Neural cell (in vitro differentiated cells): ENCODE measurements around the gene NEURL2. TPM values are rescaled to one million over a fixed set of nuclear protein-coding genes. Genes with fewer than 3 reads are reported as not detected.

Source experiments
- H2AFZ ChIP-seq: fragments of 200-600, 300-800 bp; sonication (generic), shearing (Covaris generic); 2 replicates; pipeline ENCODE4 v1.6.0; 2014; ENCODE audit warnings: low read depth, mild to moderate bottlenecking, antibody characterized with exemption, low read length, moderate library complexity
- H3F3A ChIP-seq: fragments of 200-600 bp; shearing (Covaris generic); 2 replicates; pipeline ENCODE4 v1.6.1; 2016; ENCODE audit warnings: mild to moderate bottlenecking, moderate library complexity, mixed read lengths, antibody characterized with exemption, low read length; ENCODE audit not compliant: insufficient read depth, poor library complexity, severe bottlenecking
- H3K27ac ChIP-seq: fragments of 200-600, 300-800 bp; sonication (generic), shearing (Covaris generic); 2 replicates; pipeline ENCODE4 v1.5.1; 2014; ENCODE audit warnings: mild to moderate bottlenecking, low read length, moderate library complexity
- H3K27me3 ChIP-seq: fragments of 300-800, 200-600 bp; sonication (generic), shearing (Covaris generic); 2 replicates; pipeline ENCODE4 v1.6.0; 2014; ENCODE audit warnings: mild to moderate bottlenecking, low read depth, low read length, moderate library complexity; ENCODE audit not compliant: insufficient read depth
- H3K36me3 ChIP-seq: fragments of 300-800, 200-600 bp; sonication (generic), shearing (Covaris generic); 2 replicates; pipeline ENCODE4 v1.5.1; 2014; ENCODE audit warnings: mild to moderate bottlenecking, antibody characterized with exemption, low read length, moderate library complexity; ENCODE audit not compliant: insufficient read depth
- H3K4me2 ChIP-seq: fragments of 300-800, 200-600 bp; sonication (generic), shearing (Covaris generic); 2 replicates; pipeline ENCODE4 v1.6.0; 2014; ENCODE audit warnings: mild to moderate bottlenecking, low read length
- H3K4me3 ChIP-seq: fragments of 300-800, 200-600 bp; sonication (generic), shearing (Covaris generic); 2 replicates; pipeline ENCODE4 v1.5.1; 2014; ENCODE audit warnings: mild to moderate bottlenecking, low read length, moderate library complexity
- H3K79me2 ChIP-seq: fragments of 200-600 bp; shearing (Covaris generic); replicated peaks from 2 replicates; pipeline ENCODE4 v1.6.0; 2014; ENCODE audit warnings: mild to moderate bottlenecking, low read length, moderate library complexity; ENCODE audit not compliant: insufficient read depth
- H3K9ac ChIP-seq: fragments of 300-800, 200-600 bp; sonication (generic), shearing (Covaris generic); 2 replicates; pipeline ENCODE4 v1.6.1; 2016; ENCODE audit warnings: mild to moderate bottlenecking, low read length, mixed read lengths
- H3K9me2 ChIP-seq: fragments of 200-600 bp; shearing (Covaris generic); 2 replicates; pipeline ENCODE4 v1.6.1; 2016; ENCODE audit warnings: mild to moderate bottlenecking, low read length, mixed read lengths; ENCODE audit not compliant: insufficient read depth
- H3K9me3 ChIP-seq: fragments of 200-600, 300-800 bp; sonication (generic), shearing (Covaris generic); 2 replicates; pipeline ENCODE4 v1.6.1; 2016; ENCODE audit warnings: mild to moderate bottlenecking, mixed run types, low read length, moderate library complexity, mixed read lengths
- H4K20me1 ChIP-seq: fragments of 200-600 bp; shearing (Covaris generic); 2 replicates; pipeline ENCODE4 v1.6.1; 2016; ENCODE audit warnings: mild to moderate bottlenecking, mixed run types; ENCODE audit not compliant: insufficient read depth
- EP300 ChIP-seq: fragments of 450-650 bp; conservative IDR thresholded peaks from 2 replicates; pipeline ENCODE4 v1.6.1; 2014; ENCODE audit warnings: antibody characterized with exemption, mild to moderate bottlenecking, moderate library complexity; ENCODE audit not compliant: poor library complexity, severe bottlenecking
- EZH2 ChIP-seq: fragments of 200-600, 300-800 bp; shearing (Covaris generic), sonication (generic); IDR thresholded peaks from 2 replicates; pipeline ENCODE4 v1.6.1; 2014; ENCODE audit warnings: antibody characterized with exemption, low read length, borderline replicate concordance, mild to moderate bottlenecking; ENCODE audit not compliant: insufficient read depth, poor library complexity, severe bottlenecking
- MXI1 ChIP-seq: fragments of 450-650 bp; conservative IDR thresholded peaks from 2 replicates; pipeline ENCODE4 v1.6.1; 2014; ENCODE audit warnings: antibody characterized with exemption, mild to moderate bottlenecking; ENCODE audit not compliant: poor library complexity, severe bottlenecking
- POLR2AphosphoS5 ChIP-seq: IDR thresholded peaks from 2 replicates; pipeline ENCODE4 v1.6.1; 2012
- RAD21 ChIP-seq: fragments of 450-650 bp; conservative IDR thresholded peaks from 2 replicates; pipeline ENCODE4 v1.6.1; 2014; ENCODE audit warnings: antibody characterized with exemption, mild to moderate bottlenecking, moderate library complexity
- SMC3 ChIP-seq: fragments of 450-650 bp; conservative IDR thresholded peaks from 2 replicates; pipeline ENCODE4 v1.6.1; 2014; ENCODE audit warnings: antibody characterized with exemption, mild to moderate bottlenecking, moderate library complexity; ENCODE audit not compliant: poor library complexity
- TAF1 ChIP-seq: IDR thresholded peaks from 2 replicates; pipeline ENCODE4 v1.6.1; 2012; ENCODE audit warnings: low read depth
- polyA plus RNA-seq: library from polyadenylated mRNA; depleted of rRNA; stranded (reverse); fragments of >200 nt; gene quantifications from 2 replicates; pipeline ENCODE4 v1.2.3, GENCODE V29; 2014
- TF ChIP-seq, protein P1 (sequence below): IDR thresholded peaks from 2 replicates; pipeline ENCODE4 v1.6.1; 2012; ENCODE audit warnings: borderline replicate concordance
- TF ChIP-seq, protein P2 (sequence below): fragments of 450-650 bp; IDR thresholded peaks from 2 replicates; pipeline ENCODE4 v1.5.1; 2014; ENCODE audit warnings: antibody characterized with exemption, mild to moderate bottlenecking, moderate library complexity; ENCODE audit not compliant: poor library complexity, severe bottlenecking

Gene NEURL2
- polyA plus RNA-seq, 1 donor from 2014 or later, result 5.0 TPM

DNA sequence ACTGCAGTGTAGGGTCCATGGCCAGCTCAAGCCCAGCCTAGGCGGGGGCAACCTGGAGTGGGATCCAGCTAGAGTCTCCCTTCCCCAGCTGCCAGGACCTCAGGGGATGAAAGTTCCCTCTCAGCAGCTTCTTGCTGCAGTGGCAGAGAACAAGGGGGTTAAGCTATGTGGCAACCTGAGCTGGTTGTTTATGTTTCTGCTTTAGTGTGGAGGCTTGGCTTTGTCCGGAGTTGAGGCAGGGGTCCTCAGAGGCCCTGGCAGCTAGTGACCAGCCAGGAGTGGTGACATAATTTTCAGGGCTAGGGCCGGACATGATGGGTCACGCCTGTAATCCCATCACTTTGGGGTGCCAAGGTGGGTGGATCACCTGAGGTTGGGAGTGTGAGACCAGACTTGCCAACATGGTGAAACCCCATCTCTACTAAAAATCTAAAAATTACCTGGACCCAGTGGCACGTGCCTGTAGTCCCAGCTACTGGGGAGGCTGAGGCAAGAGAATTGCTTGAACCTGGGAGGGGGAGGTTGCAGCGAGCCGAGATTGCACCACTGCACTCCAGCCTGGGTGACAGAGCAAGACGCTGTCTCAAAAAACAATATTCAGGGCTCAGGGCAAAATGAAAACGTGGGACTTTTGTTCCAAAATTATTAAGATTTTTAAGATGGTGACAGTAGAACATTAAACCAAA is 35.0 kb upstream of the NEURL2 start:
- Histone ChIP-seq H3K27me3 (no peaks in the 10 kb centered on the region), H3K79me2 (no peaks in the 10 kb centered on the region), H3K9me3 (no peaks in the 10 kb centered on the region), H3K9me2 (no peaks in the 10 kb centered on the region), H3K4me2 (no peak overlapping the region), H3K36me3 (no peaks in the 10 kb centered on the region), H4K20me1 (no peaks in the 10 kb centered on the region), H3F3A (no peaks in the 10 kb centered on the region), H2AFZ (no peak overlapping the region), H3K4me3 (no peak overlapping the region), H3K27ac (no peak overlapping the region), H3K9ac (no peak overlapping the region)
- TF ChIP-seq, protein P1, sequence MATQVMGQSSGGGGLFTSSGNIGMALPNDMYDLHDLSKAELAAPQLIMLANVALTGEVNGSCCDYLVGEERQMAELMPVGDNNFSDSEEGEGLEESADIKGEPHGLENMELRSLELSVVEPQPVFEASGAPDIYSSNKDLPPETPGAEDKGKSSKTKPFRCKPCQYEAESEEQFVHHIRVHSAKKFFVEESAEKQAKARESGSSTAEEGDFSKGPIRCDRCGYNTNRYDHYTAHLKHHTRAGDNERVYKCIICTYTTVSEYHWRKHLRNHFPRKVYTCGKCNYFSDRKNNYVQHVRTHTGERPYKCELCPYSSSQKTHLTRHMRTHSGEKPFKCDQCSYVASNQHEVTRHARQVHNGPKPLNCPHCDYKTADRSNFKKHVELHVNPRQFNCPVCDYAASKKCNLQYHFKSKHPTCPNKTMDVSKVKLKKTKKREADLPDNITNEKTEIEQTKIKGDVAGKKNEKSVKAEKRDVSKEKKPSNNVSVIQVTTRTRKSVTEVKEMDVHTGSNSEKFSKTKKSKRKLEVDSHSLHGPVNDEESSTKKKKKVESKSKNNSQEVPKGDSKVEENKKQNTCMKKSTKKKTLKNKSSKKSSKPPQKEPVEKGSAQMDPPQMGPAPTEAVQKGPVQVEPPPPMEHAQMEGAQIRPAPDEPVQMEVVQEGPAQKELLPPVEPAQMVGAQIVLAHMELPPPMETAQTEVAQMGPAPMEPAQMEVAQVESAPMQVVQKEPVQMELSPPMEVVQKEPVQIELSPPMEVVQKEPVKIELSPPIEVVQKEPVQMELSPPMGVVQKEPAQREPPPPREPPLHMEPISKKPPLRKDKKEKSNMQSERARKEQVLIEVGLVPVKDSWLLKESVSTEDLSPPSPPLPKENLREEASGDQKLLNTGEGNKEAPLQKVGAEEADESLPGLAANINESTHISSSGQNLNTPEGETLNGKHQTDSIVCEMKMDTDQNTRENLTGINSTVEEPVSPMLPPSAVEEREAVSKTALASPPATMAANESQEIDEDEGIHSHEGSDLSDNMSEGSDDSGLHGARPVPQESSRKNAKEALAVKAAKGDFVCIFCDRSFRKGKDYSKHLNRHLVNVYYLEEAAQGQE, result no peak
- no peak for TF ChIP-seq POLR2AphosphoS5
- TF ChIP-seq TAF1, result no peak
- TF ChIP-seq, protein P2, sequence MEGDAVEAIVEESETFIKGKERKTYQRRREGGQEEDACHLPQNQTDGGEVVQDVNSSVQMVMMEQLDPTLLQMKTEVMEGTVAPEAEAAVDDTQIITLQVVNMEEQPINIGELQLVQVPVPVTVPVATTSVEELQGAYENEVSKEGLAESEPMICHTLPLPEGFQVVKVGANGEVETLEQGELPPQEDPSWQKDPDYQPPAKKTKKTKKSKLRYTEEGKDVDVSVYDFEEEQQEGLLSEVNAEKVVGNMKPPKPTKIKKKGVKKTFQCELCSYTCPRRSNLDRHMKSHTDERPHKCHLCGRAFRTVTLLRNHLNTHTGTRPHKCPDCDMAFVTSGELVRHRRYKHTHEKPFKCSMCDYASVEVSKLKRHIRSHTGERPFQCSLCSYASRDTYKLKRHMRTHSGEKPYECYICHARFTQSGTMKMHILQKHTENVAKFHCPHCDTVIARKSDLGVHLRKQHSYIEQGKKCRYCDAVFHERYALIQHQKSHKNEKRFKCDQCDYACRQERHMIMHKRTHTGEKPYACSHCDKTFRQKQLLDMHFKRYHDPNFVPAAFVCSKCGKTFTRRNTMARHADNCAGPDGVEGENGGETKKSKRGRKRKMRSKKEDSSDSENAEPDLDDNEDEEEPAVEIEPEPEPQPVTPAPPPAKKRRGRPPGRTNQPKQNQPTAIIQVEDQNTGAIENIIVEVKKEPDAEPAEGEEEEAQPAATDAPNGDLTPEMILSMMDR, result no peak
- TF ChIP-seq EP300, result no peak
- TF ChIP-seq RAD21, result no peak
- TF ChIP-seq MXI1, result no peak
- no peak for TF ChIP-seq EZH2
- TF ChIP-seq SMC3, result no peak

DNA sequence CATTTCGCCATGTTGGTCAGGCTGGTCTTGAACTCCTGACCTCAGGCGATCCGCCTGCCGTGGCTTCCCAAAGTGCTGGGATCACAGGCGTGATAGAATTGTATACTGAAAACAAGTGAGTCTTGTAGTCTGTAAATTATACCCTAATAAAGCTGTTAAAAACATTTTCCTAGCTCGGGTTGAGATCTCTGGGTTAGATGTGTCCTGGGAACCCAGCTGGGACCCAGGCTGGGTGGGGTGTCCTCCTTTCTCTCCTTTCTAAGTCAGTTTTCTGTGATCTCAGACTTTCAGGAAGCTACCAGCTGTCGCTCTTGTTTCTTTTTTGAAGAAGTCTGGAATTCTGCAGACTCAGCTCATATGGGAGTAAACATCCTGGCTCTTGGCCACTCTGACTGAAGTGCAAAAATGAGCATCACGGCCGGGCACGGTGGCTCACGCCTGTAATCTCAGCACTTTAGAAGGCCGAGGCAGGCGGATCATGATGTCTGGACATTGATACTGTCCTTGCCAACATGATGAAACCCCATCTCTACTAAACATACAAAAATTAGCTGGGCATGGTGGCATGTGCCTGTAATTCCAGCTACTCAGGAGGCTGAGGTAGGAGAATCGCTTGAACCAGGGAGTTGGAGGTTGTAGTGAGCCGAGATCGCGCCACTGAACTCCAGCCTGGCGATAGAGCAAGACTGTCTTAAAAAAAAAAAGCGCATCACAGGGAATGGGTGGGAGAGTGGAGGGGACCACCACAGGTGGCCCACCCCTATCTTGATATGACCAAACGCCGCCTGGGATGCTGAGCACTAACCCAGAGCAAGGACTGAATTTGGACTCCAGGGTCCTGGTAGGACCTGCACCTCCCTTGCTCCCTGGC is 33.6 kb upstream of the NEURL2 start:
- Histone ChIP-seq H3K9me3 (no peaks in the 10 kb centered on the region), H3K36me3 (no peaks in the 10 kb centered on the region), H4K20me1 (no peaks in the 10 kb centered on the region), H3K9me2 (no peaks in the 10 kb centered on the region), H3K9ac (no peak overlapping the region), H3K27ac (no peak overlapping the region), H3K79me2 (no peaks in the 10 kb centered on the region), H3F3A (no peaks in the 10 kb centered on the region), H3K4me3 (no peak overlapping the region), H2AFZ (no peak overlapping the region), H3K4me2 (no peak overlapping the region), H3K27me3 (no peaks in the 10 kb centered on the region)
- TF ChIP-seq EP300 (no peak), TAF1 (no peak), POLR2AphosphoS5 (no peak), SMC3 (no peak), MXI1 (no peak), RAD21 (no peak), EZH2 (no peak)
- TF ChIP-seq, protein P1, result no peak
- TF ChIP-seq, protein P2, result no peak
